Thyroid gland (tissue), 4 donors: ENCODE measurements around the gene ROGDI.

Experiments
- CTCF ChIP-seq, 6 experiments: fragments of 200-600 bp in 3 of 6; fragments of 450-650 bp in 3 of 6; sonication (generic) in 3 of 6; IDR thresholded peaks; one replicate each; pipeline ENCODE4 v1.5.1; 2016 to 2019; ENCODE audit warnings: antibody characterized with exemption in 6 of 6, mild to moderate bottlenecking in 2 of 6, inconsistent platforms in 1 of 6, moderate library complexity in 1 of 6
- POLR2A ChIP-seq, 2 donors: fragments of 450-650 bp; IDR thresholded peaks; one replicate each; pipeline ENCODE4 v1.6.1; 2017; ENCODE audit warnings: antibody characterized with exemption in 2 of 2, mild to moderate bottlenecking in 2 of 2, moderate library complexity in 1 of 2

- TF ChIP-seq CTCF (IDR thresholded peaks at IDR 0.05): no peak
- TF ChIP-seq POLR2A (IDR thresholded peaks at IDR 0.05): no peak
These were observed 37.5 kb upstream of the ROGDI start for GRCh38 chr16:4839942-4840341.
